Activated T-cell treated with anti-CD3 and anti-CD28 coated beads, Interleukin-2, amount 50 U/mL, for 24 hours (primary cell): ENCODE measurements around the gene NUDT2.

ENCODE experiments used
- DNase-seq: peaks from one replicate; pipeline ENCODE4 v3.0.0-alpha.2; 2020
- H3K27ac Mint-ChIP-seq: 2 replicates; pipeline ENCODE4 v1.8.0; 2020; ENCODE audit warnings: mild to moderate bottlenecking, mixed read lengths
- H3K27me3 Mint-ChIP-seq: 2 replicates; pipeline ENCODE4 v1.8.0; 2020; ENCODE audit warnings: mixed read lengths
- H3K36me3 Mint-ChIP-seq: 2 replicates; pipeline ENCODE4 v1.8.0; 2020; ENCODE audit warnings: low read depth, mixed read lengths
- H3K4me1 Mint-ChIP-seq: 2 replicates; pipeline ENCODE4 v1.8.0; 2020; ENCODE audit warnings: low read depth, mixed read lengths
- H3K4me3 Mint-ChIP-seq: 2 replicates; pipeline ENCODE4 v1.8.0; 2020; ENCODE audit warnings: mild to moderate bottlenecking, moderate library complexity, mixed read lengths
- H3K9me3 Mint-ChIP-seq: 2 replicates; pipeline ENCODE4 v1.8.0; 2020; ENCODE audit warnings: mixed read lengths

Gene NUDT2

GRCh38 chr9:34380511-34381315, 51.3 kb downstream of the NUDT2 start:
- Mint-ChIP-seq H3K4me1 (peaks cover 37% of the 10 kb centered on the region), H3K4me3 (peak overlapping the region; percentile 75), H3K36me3 (no peaks in the 10 kb centered on the region), H3K27ac (peak overlapping the region; percentile 38), H3K9me3 (no peaks in the 10 kb centered on the region), H3K27me3 (peaks cover 3% of the 10 kb centered on the region)
- DNase-seq = peak; percentile 88

- H3K9me3 Mint-ChIP-seq = no peaks in the 10 kb centered on the region
- DNase-seq = no peak
- peaks cover 3% of the 10 kb centered on the region for H3K27me3 Mint-ChIP-seq
- peak overlapping the region; percentile 69 for H3K4me3 Mint-ChIP-seq
- H3K27ac Mint-ChIP-seq = no peak overlapping the region
- H3K36me3 Mint-ChIP-seq = no peaks in the 10 kb centered on the region
- H3K4me1 Mint-ChIP-seq = peaks cover 31% of the 10 kb centered on the region
Measured at GRCh38 chr9:34381323-34381722, 52.0 kb downstream of the NUDT2 start.

DNA sequence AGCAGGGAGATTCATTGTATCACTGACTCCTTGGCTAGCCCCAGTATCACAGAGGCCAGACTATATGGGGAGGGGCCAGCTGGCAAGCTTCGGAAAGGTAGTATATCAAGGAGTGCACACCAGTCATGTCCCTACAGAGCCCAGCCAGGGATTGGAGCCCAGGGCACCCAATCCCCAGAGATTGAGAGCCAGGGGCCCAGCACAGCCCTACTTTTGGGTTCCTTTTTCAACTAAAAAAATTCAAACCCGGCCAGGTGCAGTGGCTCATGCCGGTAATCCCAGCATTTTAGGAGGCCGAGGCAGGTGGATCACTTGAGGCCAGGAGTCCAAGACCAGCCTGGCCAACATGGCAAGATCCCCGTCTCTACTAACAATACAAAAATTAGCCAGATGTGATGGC, 52.7 kb downstream of the NUDT2 start:
- DNase-seq = no peak
- H3K27ac Mint-ChIP-seq = no peak overlapping the region
- H3K4me3 Mint-ChIP-seq = no peak overlapping the region
- H3K36me3 Mint-ChIP-seq = no peaks in the 10 kb centered on the region
- peaks cover 30% of the 10 kb centered on the region for H3K4me1 Mint-ChIP-seq
- H3K27me3 Mint-ChIP-seq = peaks cover 3% of the 10 kb centered on the region
- H3K9me3 Mint-ChIP-seq = no peaks in the 10 kb centered on the region

- H3K4me1 Mint-ChIP-seq = peaks cover 28% of the 10 kb centered on the region
- H3K36me3 Mint-ChIP-seq = no peaks in the 10 kb centered on the region
- no peak for DNase-seq
- no peak overlapping the region for H3K4me3 Mint-ChIP-seq
- H3K27ac Mint-ChIP-seq = no peak overlapping the region
- peaks cover 3% of the 10 kb centered on the region for H3K27me3 Mint-ChIP-seq
- H3K9me3 Mint-ChIP-seq = no peaks in the 10 kb centered on the region
Measured at GRCh38 chr9:34382879-34383278, 53.5 kb downstream of the NUDT2 start.

- Mint-ChIP-seq H3K4me1 (peaks cover 26% of the 10 kb centered on the region), H3K4me3 (no peak overlapping the region), H3K27me3 (peaks cover 3% of the 10 kb centered on the region), H3K9me3 (no peaks in the 10 kb centered on the region), H3K27ac (no peak overlapping the region), H3K36me3 (no peaks in the 10 kb centered on the region)
- no peak for DNase-seq
Measured at GRCh38 chr9:34383904-34384303, 54.5 kb downstream of the NUDT2 start.

DNA sequence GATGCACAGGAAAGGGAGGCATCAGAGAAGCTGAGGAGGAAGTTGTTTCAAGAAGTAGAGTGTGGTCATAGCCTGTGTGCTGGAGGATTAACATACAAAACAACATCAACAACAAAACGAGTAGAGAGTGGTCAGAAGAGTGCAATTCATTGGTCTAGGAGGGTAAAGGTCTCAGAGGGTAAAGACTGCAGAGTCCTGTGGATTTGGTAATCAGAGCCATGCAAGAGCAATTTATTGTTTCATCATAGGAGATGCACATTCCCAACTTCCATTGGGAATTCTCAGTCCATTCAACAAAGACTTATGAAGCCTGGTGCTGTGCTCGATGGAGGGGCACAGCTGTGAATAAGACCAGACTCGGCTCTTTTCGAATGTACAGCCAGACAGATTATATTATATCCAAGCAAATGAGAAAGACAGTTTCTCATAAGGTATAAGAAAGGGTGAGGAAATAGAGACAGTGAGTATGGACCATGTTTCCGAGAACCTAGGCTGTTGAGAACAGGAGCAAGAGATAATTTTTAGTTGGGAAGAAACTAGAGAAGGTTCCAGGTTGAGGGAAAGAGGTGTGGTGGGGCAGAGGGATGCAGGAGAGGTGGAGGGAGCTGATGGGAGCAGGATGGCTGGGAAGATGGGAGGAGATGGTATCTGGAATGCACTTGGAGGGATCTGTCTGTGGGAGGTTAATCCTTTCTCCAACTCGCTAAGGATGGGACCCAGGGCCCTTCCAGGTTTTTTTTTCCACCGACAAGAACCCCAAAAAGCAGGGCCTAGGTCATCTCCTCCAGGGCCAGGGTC, 55.2 kb downstream of the NUDT2 start:
- Mint-ChIP-seq H3K27me3 (peaks cover 3% of the 10 kb centered on the region), H3K4me3 (no peak overlapping the region), H3K36me3 (no peaks in the 10 kb centered on the region), H3K27ac (no peak overlapping the region), H3K4me1 (peaks cover 21% of the 10 kb centered on the region), H3K9me3 (no peaks in the 10 kb centered on the region)
- no peak for DNase-seq

DNA sequence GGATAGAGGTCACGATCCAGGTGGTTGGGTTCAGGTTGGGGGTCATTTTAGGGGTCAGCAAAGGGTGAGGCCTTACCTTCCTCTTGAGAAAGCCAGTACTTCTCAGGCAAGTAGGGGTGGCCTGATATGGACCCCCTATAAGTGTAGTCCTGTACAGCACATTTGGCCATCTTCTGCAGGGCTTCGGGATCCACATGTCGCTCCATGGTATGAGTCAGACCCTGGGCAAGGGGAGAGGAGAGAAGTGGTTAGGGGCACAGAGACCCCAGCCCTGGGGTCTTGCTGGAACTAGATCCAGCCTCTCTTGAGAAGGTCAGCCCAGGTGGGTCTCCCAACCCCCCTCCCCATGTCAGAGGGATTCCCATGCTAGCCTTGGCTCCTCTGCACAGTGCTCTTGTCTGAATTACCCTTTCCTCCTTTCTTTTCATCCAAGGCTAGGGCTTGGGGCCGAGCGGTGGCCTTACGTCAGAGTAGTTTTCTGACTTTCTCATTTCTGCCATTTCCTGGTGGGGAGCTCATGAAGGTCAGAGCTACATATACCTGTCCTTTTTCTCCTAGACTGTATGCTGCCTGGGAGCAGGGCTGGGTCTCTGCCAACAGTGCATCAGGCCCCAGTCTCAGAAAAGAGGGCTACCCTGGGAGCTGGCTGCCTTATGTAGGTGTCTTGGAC, 56.3 kb downstream of the NUDT2 start:
- no peak for DNase-seq
- Mint-ChIP-seq H3K9me3 (no peaks in the 10 kb centered on the region), H3K27me3 (peaks cover 3% of the 10 kb centered on the region), H3K36me3 (no peaks in the 10 kb centered on the region), H3K4me1 (peaks cover 11% of the 10 kb centered on the region), H3K27ac (no peak overlapping the region), H3K4me3 (no peak overlapping the region)

GRCh38 chr9:34386656-34387055, 57.3 kb downstream of the NUDT2 start:
- H3K27ac Mint-ChIP-seq = no peak overlapping the region
- DNase-seq = no peak
- H3K4me1 Mint-ChIP-seq = peaks cover 2% of the 10 kb centered on the region
- H3K36me3 Mint-ChIP-seq = no peaks in the 10 kb centered on the region
- no peaks in the 10 kb centered on the region for H3K27me3 Mint-ChIP-seq
- no peak overlapping the region for H3K4me3 Mint-ChIP-seq
- no peaks in the 10 kb centered on the region for H3K9me3 Mint-ChIP-seq

DNA sequence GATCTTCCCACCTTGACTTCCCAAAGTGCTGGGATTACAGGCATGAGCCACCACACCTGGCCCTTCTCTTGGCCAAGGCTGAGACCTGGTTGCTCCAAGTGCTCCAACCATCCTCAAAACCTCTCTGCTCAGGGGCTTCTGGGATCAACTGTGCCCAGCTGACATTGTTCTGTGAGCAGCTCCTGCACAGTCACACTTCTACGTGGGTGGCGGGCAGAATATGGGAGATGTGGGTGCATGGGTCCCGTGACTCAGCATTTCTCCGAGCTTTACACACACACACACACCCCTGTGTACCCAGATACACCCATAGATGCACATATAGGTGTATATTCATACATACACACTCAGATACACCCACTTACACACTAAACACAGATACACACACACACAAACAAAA, 57.9 kb downstream of the NUDT2 start:
- H3K27ac Mint-ChIP-seq = no peak overlapping the region
- no peaks in the 10 kb centered on the region for H3K36me3 Mint-ChIP-seq
- H3K27me3 Mint-ChIP-seq = no peaks in the 10 kb centered on the region
- H3K4me1 Mint-ChIP-seq = no peaks in the 10 kb centered on the region
- DNase-seq = no peak
- H3K4me3 Mint-ChIP-seq = no peak overlapping the region
- no peaks in the 10 kb centered on the region for H3K9me3 Mint-ChIP-seq

- DNase-seq = no peak
- Mint-ChIP-seq H3K4me3 (no peak overlapping the region), H3K36me3 (no peaks in the 10 kb centered on the region), H3K27ac (no peak overlapping the region), H3K4me1 (no peaks in the 10 kb centered on the region), H3K9me3 (no peaks in the 10 kb centered on the region), H3K27me3 (no peaks in the 10 kb centered on the region)
Measured at GRCh38 chr9:34392511-34392910, 63.1 kb downstream of the NUDT2 start.
